HG03565 (cell line): ENCODE data around the gene SLC35A3.
"Not testable (repeated sequence)": the region's sequence is repeated elsewhere in the genome, so short reads cannot be mapped to it uniquely, and the experiment has no call there.

Experiments
- ATAC-seq: cut with Tn5 transposase; IDR thresholded peaks from one replicate; pipeline ENCODE4 v1.9.1; 2021; ENCODE audit warnings: mild to moderate bottlenecking, moderate library complexity; ENCODE audit not compliant: unreplicated experiment

SLC35A3 gene

DNA sequence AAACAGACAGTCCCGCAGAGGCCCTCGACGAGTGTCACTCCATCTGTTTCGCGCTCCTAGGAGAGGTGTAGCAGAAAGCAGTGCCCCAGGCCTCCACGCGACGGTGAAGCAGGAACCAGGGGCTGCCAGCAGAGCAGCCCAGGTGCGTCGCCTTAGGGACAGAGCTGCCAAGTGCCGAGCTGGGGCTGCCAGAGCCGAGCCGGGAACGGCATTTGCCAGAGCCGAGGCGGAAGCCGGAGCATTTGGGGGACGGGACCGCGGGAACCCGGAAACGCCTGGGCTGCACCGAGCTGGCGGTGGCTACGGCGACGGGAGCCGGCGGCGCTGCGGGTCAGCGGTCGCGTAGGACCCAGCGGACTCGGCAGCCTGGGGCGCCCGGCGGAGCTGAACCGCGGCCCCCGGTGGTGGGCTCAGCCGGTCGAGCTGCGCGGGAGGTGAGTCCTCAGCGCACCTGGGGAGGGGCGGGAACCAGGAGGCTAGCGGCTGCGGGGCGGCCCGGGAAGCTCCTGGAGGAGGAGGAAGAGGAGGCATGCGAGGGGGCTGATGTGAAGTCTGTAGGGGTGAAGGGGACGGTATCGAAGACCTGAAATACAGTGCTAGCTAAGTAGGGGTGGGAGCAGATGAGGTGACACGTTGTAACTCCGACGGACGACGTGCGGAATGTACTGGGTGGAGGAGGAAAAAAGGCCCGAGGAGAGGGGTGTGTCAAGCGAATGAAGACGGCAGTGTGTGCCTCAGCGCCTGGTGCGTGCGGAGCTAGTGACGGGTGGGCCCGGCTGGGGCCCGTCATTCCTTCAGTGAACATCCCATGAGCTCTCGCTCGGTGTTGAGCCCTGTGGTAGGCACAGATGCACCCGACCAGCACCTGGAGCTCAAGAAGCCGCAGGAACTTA is at the start of gene SLC35A3:
TSS of gene SLC35A3 (plus strand) at position 268 of the 893 bp plus-strand sequence. CDS start 23,559 bp downstream, outside the sequence.
- peak; percentile 87 for ATAC-seq

DNA sequence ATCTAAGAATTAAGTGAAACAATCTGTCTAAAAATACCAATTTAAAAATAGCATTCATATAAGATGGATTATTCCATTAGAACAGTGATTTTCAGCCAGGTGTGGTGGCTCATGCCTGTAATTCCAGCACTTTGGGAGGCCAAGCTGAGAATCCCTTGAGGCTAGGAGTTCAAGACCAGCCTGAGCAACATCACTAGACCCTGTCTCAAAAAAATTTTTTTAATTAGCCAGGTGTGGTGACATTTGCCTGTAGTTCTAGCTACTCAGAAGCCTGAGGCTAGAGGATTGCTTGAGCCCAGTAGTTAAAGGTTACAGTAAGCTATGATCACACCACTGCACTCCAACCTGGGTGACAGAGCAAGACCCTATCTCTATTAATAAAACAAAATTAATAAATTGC is 35.0 kb upstream of the SLC35A3 start:
- no peak for ATAC-seq

- ATAC-seq: no peak
Observed at GRCh38 chr1:99935534-99935933, 34.3 kb upstream of the SLC35A3 start.

DNA sequence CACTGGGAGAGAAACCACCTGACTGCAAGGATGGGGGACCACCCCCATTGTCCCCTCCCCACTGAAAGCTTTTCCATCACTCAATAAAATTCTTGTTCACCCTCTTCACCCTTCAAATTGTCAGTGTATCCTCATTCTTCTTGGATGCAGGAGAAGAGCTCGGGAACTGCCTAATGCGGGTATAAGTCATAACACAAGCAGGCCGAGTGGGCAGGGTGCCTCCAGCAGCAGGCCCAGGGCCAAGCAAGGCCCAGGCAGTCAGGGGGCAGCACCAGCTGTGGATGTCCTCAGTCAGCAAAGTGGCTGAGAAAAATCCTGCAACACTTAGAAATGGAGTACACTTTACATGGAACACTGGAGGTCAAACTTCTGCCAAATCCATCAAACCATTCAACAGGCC is 33.7 kb upstream of the SLC35A3 start:
- no peak for ATAC-seq

- ATAC-seq: no peak
Observed at GRCh38 chr1:99942723-99943122, 27.1 kb upstream of the SLC35A3 start.

- ATAC-seq: no peak
Observed at GRCh38 chr1:99943223-99943794, 26.5 kb upstream of the SLC35A3 start.

DNA sequence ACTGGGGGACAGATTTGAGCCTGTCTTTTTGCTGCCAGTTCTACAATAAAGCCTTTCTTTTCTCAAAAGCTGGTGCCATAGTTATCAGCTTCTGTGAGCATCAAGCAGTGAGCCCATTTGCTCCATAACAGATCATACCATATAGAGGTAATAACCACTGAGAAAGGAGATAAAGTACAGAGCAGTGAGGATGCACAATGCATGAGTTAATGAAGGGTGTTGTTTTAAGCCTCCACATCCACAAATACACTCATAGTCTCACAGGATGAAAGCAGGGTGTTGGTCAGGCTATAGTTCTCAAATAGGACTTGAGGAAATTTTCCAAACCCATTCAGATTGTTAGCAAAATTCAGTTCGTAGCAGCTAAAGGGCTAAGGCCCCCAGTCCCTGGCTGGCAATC is 25.6 kb upstream of the SLC35A3 start:
- ATAC-seq: no peak

- no peak for ATAC-seq
Observed at GRCh38 chr1:99945174-99945573, 24.6 kb upstream of the SLC35A3 start.

- no peak for ATAC-seq
Observed at GRCh38 chr1:99950486-99950885, 19.3 kb upstream of the SLC35A3 start.

- no peak for ATAC-seq
Observed at GRCh38 chr1:99952522-99952921, 17.3 kb upstream of the SLC35A3 start.

GRCh38 chr1:99955375-99955774 is 14.4 kb upstream of the SLC35A3 start:
- ATAC-seq: no peak

DNA sequence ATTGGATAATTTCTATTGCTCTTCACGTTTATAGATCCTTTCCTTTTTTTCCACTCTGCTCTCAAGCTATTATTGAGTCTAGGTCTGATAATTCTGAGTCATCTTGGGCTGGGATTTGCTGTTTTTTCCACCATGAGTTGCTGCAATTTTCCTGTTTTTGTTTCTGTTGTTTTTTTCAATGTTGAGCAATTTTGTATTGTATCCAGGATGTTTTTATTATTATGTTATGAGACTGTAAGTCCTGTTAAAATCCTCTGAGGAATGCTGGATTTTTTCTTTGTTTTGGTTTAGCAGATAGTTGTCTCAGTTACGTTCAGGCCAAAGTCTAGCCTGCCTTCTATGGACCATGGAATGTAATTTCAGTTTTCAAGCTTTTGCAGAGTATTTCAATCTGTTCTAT is 13.0 kb upstream of the SLC35A3 start:
- no peak for ATAC-seq

- ATAC-seq: no peak
Observed at GRCh38 chr1:99957818-99958217, 12.0 kb upstream of the SLC35A3 start.

DNA sequence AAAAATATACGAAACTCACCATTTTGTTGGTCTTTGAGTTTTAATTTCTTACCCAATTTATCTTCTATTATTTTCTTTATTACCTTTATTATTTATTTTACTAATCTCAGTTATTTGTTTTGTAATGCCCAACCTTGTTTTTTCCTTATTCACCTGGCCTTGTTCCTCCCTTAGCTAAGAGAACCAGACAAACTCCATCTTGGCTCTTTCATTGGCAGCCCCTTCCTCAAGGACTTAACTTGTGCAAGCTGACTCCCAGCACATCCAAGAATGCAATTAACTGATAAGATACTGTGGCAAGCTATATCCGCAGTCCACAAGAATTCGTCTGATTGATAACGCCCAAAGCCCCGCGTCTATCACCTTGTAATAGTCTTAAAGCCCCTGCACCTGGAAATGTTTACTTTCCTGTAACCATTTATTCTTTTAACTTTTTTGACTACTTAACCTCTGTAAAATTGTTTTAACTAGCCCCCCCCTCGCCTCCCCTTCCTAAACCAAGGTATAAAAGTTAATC is 10.5 kb upstream of the SLC35A3 start:
- not testable (repeated sequence) for ATAC-seq

DNA sequence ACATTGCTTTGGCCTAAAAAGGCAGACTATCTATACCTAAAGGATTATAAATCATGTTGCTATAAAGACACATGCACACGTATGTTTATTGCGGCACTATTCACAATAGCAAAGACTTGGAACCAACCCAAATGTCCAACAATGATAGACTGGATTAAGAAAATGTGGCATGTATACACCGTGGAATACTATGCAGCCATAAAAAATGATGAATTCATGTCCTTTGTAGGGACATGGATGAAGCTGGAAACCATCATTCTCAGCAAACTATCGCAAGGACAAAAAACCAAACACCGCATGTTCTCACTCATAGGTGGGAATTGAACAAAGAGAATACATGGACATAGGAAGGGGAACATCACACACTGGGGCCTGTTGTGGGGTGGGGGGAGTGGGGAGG is 9.5 kb upstream of the SLC35A3 start:
- not testable (repeated sequence) for ATAC-seq

DNA sequence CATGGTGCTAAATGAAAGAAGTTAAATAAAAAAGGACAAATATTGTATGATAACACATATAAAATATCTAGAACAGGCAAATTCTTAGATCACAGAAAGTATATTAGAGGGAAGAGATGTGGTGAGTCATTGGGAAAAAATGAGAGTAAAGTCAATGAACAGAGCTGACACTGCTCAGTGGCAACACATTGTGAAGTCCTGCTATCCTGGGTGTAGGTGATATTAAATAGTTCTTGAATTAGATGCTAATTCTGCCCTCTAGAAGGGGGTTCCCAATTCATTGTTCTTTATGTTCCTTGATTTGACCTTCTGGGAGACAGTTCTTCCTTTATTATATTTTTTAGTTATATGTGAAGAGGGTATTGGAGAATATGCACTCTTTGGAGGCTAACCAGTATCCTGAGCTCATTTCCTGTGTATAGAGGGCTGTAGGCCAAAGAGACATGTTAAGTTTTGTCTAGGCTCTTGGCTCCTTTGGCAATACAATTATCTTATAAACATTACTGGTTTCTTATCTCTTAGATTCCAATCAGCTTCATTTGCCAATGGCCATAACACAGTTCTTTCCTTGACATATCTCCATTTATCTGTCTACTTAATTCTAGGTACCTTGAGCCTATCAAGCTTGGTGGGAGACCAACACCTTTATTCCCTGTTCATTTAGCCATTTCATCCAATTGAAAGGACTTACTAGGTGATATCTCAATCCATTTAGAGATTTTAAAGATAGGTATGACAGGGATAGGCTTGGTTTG is 6.6 kb upstream of the SLC35A3 start:
- no peak for ATAC-seq

- no peak for ATAC-seq
Observed at GRCh38 chr1:99964806-99965205, 5.0 kb upstream of the SLC35A3 start.

GRCh38 chr1:99965646-99966375 is 4.0 kb upstream of the SLC35A3 start:
- no peak for ATAC-seq

GRCh38 chr1:99968214-99968613 is 1.6 kb upstream of the SLC35A3 start:
- ATAC-seq: no peak

GRCh38 chr1:99969260-99969728 is 502 bp upstream of the SLC35A3 start:
- ATAC-seq: no peak
